ENCODE data around the gene CD52.

GRCh38 chr1:26364956-26365355, 47.2 kb downstream of the CD52 start:
- TF ChIP-seq EZH2 (IDR thresholded peaks at IDR 0.05; ENCODE audit: low read length) (no peak), CTCF (optimal IDR thresholded peaks at IDR 0.05 in 1 of 3, IDR thresholded peaks at IDR 0.05 in 1 of 3, conservative IDR thresholded peaks at IDR 0.05 in 1 of 3; ENCODE audit: extremely low read depth in 1 of 3, insufficient read depth in 2 of 3, low read length in 3 of 3) (no peak)
